HG03045 (cell line): Measurements from ENCODE around the gene ACTR3C.
"Not testable (repeated sequence)": the region's sequence is repeated elsewhere in the genome, so short reads cannot be mapped to it uniquely, and the experiment has no call there.

Experiments
- ATAC-seq: cut with Tn5 transposase; IDR thresholded peaks from one replicate; pipeline ENCODE4 v1.9.1; 2021; ENCODE audit warnings: mild to moderate bottlenecking, moderate library complexity; ENCODE audit not compliant: unreplicated experiment

ACTR3C gene

DNA sequence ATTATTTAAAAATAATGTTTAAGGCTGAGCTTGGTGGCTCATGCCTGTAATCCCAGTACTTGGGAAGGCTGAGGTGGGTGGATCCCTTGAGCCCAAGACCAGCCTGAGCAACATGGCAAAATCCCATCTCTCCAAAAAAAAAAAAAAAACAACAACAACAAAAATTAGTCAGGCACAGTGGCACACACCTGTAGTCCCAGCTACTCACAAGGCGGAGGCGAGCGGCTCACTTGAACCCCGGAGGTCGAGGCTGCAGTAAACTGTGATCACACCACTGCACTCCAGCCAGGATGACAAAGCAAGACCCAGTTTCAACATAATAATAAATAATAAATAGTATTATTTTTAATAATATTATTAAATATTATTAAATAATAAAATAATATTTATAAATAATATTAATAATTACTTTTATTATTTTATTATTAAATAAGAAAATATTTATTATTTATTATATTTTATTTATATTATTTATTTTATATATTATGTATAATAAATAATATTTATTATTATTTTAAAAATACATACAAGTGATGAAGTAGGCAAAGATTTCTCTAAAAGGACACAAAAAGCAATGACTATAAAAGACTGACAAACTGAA lies 8.6 kb downstream of the ACTR3C start:
- ATAC-seq: no peak

DNA sequence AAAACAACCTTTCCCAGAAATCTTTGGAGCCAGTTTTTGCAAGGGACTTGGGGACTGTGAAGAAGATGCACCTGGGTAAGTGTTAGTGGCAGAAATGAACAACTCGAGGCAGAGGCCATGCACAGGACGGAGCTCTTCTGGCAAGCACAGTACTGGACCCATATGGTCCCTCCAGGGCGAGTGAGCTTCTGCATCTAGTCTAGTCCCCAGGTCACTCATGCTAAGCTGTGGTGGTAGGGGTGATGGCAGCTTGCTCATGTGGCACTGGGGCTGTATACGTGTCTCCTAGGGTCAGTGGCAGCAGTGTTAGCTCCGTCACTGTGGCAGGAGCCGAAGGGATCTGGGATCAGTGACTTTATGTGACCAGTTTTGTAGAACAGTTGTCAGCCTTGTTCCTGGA lies 9.5 kb downstream of the ACTR3C start:
- no peak for ATAC-seq

DNA sequence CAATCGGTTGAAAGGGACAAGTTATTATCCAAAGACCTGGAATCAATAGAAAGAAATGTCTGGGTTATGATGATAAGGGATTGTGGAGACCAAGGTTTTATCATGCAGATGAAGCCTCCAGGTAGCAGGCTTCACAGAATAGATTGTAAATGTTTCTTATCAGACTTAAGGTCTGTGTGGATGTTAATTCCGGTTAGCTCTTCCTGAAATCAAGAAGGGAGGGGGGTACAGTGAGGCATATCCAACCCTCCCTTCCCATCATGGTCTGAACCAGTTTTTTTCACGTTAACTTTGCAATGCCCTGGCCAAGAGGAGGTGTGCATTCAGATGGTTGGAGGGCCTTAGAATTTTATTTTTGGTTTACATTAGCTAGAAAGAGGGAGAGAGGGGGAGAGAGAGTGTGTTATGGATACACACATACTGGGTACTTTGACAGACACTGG lies 10.0 kb downstream of the ACTR3C start:
- no peak for ATAC-seq

DNA sequence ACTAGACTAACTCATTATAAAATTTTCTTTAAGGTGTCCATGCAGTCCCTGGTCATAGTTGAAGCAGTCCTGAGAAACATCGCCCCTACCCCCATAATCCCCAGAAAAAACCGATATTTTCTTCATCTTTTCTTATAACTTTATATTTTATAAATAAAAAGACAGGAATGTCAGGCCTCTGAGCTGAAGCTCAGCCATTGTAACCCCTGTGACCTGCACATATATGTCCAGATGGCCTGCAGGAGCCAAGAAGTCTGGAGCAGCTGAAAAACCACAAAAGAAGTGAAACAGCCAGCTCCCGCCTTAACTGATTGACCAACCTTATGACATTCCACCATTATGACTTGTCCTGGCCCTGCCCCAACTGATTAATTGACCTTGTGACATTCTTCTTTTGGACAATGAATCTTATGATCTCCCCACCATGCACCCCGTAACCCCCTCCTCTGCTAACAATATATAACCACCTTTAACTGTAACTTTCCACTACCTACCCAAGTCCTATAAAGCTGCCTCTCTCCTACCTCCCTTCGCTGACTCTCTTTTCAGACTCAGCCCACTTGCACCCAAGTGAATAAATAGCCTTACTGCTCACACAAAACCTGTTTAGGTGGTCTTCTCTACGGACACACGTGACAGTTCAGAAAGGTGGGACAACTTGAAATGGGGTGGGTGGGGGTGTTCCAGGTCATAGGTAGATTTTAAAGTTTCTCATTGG lies 10.5 kb downstream of the ACTR3C start:
- ATAC-seq: not testable (repeated sequence)

DNA sequence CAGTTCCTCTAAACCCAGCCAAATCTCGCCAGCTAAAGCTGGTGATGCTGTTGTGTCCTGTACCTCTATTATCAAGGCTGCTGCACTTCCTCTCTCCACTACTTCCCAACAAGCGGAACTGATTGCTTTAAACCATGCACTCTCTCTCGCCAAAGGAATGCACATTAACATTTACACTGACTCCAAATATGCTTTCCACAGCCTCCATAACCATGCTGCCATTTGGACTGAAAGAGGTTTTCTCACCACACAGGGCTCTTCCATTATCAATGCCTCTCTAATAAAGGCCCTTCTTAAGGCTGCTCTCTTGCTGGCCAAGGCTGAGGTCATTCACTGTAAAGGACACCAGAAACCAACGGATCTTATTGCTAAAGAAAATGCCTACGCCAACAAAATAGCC lies 11.6 kb downstream of the ACTR3C start:
- ATAC-seq: no peak

DNA sequence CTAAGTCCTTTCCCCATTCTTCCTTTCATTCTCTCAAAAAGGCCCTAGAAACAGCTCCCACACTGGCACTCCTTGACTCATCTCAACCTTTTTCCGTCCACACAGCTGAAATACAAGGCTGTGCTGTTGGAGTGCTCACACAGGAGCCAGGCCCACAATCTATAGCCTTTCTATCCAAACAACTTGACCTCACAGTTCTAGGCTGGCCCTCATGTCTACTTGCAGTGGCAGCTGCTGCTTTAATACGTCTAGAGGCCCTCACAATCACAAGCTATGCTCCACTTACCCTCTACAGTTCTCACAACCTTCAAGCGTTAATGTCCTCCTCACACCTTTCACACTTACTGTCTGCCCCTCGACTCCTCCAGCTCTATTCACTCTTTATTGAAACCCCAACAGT lies 12.2 kb downstream of the ACTR3C start:
- ATAC-seq: no peak

DNA sequence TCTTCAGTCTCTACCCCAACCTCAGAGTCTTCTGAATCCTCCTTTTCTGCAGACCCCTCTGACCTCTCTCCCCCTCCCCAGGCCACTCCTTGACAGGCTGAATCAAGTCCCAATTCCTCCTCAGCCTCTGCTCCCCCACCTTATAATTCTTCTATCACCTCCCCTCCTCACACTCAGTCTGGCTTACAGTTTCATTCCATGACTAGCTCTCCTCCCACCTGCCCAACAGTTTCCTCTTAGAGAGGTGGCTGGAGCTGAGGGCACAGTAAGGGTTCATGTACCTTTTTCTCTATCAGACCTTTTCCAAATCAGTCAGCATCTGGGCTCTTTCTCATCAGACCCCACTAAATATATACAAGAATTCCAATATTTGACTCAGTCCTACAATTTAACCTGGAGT lies 14.8 kb downstream of the ACTR3C start:
- no peak for ATAC-seq

DNA sequence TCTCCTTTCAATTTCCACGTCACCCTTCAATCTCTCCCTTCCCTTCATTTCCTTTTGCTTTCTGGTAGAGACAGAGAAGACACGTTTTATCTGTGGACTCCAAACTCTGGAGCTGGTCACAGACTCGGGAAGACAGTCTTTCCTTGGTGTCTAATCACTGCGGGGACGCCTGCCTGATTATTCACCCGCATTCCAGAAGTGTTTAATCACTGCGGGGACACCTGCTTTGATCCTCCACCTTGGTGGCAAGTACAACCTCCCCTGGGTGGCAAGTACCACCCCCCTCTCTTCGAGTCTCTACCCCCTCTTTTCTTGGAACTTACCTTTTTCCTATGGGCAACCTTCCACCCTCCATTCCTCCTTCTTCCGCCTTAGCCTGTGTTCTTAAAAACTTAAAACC lies 15.4 kb downstream of the ACTR3C start:
- ATAC-seq: no peak

DNA sequence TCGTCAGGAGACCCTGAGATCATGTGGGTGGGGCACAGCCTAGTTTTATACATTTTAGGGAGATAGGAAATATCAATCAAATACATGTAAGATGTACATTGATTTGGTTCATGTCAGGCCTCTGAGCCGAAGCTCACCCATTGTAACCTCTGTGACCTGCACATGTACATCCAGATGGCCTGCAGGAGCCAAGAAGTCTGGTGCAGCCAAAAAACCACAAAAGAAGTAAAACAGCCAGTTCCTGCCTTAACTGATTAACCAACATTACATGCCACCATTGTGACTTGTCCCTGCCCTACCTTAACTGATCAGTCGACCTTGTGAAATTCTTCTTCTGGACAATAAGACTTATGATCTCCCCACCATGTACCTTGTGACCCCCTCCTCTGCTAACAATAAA lies 16.2 kb downstream of the ACTR3C start:
- ATAC-seq: no peak

DNA sequence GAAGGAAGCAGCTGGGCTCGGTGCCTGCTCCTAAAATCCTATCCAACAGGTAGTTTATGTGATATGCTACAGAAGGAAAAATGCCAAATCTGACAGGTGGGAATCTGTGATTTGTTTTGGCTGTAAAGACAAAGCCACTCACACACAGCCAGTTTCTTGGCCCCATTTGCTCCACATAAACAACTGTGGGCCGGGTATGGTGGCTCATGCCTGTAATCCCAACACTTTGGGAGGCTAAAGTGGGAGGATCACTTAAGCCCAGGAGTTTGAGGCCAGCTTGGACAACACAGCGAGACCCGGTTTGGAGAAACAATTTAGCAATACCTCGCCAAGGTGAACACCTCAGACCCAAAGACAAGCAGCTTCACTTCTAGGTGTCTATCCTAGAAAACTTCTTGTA lies 17.0 kb downstream of the ACTR3C start:
- not testable (repeated sequence) for ATAC-seq

DNA sequence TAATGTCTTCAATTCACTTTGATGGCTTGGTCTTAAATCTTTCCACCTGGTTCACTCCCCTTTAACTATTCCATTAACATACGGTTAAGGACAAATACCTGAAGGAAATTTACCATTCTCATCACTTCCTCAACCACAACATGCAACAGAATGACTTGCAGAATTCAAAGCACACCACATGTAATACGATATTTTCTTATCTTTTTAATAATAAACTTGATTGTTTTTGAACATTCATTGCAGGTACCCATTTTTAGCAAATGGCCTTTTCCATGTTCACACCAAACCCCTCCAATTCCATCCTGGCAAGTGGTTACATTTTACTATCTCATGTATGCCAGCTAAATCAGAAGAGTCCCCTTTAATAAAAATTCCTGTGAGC lies 17.5 kb downstream of the ACTR3C start:
- ATAC-seq: not testable (repeated sequence)

DNA sequence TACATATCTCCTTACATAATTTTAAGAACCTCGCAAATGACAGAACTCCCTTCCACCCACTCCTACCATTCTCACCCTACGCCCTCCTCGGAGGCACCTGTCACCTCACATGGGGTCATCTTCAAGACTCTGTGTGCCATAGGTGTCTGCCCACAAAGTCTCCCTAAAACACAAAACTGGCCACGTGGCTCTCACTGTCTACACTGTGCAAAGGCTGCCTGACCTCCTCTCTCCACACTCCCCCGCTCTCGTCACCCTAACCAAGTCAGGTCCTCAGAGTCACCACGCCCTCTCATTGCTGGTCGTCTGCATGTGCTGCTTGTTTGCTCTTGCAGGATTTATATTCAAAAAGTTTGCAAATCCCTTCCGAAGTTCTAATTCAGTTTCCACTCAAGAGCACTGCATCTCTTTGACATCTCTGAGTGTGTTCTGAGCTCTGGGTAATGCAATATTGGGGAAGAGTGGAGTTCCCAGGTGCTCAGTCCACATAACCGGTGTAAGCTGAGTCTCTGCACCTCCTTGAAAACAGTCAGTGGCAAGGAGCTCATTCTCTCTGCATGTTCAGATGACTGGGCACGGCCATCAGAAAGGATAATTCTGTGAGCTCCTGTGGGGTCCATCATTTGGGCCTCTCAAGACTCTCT lies 18.0 kb downstream of the ACTR3C start:
- ATAC-seq: not testable (repeated sequence)

DNA sequence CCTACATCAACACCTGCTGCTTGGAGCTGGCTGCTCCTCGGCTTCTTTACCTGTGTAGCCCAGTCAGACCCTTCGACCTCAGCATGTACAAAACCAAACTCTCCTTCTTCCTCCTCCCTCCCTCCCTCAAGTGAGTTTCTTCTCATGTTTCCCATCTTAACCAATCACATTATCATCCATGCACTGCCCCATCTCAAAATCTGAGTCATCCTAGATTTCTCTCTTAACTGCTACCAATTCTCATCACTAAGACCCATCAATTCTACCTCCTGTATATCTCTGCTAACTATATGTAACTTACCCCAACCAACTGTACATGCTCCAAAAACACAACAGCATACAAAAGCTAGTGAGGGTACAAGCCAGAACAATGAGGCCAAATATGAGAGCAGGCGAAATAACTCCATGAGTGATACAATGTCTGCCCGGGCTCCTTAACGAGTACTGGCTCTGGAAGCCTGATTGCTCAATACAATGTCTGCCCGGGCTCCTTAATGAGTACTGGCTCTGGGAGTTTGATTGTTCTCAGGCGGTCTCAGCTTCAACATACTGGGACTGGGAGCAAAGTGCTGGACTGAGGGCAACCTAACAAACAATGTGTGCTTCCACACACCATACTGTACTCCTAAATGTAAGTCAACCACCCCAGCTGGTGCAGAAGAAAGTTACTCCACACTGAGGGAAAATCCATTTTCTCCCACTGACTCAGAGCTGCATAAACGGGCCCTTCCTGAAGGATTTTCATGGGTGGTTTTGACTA lies 18.7 kb downstream of the ACTR3C start:
- ATAC-seq: not testable (repeated sequence)

DNA sequence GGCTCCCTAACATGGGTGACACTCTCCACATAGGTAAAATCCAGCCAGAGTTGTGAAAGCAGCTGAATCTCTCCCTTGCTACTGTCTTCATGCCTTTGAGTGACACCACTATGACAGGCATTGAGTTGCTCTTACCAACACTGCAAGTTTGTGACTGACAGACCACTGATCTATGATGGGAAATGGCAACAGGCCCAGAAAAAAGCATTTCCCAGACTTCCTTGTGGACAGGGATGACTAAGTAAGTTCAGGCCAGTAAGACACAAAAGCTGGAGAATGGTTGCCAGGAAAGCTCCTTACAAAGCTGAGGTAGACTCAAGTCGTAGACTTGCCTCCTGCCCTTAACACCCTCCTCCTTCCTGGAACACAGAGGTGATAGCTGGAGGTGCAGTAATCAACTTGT lies 20.4 kb downstream of the ACTR3C start:
- not testable (repeated sequence) for ATAC-seq

DNA sequence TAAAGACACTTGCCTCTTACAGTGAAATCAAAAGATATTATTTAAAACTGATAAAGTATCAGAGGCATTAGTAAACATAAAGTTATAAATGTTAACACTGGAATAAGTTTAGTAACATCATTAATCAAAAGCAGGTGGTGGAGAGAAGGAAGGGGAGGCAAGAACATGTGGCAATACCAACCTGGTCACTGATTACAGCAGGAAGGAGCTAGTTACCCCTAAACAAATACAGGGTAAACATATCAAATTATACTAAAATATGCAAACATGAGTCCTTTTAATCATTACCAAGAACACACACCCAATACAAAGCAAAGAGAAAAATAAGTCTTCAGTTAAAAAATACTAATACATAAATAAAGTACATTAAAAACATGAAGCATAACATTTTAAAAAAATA lies 25.4 kb downstream of the ACTR3C start:
- ATAC-seq: not testable (repeated sequence)

DNA sequence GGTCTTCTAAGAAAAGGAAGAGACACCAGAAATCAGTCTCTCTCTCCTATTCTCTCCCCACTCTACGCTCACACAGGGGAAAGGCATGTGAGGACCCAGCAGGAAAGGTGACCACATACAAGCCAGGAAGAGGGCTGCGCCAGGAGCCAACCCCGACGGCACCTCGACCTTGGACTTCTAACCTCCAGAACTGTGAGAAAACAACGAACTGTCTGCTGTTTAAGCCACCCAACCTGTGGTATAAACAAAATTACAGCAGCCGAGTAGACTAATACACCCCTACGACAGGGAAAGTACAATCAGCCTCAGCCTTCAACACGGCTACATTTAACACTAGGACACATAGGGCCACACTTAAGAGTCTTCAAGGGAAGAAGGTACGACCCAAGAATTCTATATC lies 26.5 kb downstream of the ACTR3C start:
- not testable (repeated sequence) for ATAC-seq

DNA sequence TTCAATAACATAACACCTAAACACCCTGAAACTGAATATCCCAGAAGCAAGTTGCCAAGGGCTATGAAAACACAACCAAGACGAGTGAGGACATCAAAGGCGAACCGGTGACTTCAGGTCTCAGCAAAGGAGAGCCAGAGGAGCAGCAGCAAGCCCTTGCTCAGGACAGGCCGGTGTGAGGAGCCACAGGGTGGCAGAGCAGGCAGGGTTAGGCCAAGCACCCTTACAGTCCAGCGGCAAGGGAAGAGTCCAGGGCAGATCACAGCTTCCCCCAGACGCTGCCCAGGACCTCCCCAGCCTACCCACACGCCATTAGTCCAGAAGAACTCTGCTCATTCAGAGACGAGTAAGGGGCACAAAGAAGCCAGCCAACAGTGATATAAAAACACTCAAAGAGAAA lies 27.7 kb downstream of the ACTR3C start:
- ATAC-seq: not testable (repeated sequence)

DNA sequence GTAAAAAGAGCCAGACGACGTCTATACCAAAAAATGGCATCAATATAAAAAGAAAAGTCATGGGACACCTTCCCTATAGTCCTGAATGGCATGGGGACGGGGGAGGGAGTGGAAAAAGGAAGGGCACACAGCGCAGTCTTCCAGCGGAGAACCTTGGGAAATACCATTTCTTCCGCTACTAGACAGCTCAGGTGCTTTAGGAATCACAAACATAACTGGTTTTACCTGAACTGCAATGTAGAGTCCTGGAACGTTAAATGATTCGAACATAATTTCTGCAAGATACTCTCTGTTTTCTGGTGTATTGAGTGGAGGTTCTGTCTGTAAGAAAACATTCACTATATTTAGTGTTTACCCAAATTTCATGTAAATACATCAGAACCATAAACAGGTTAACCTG lies 28.3 kb downstream of the ACTR3C start:
- not testable (repeated sequence) for ATAC-seq

DNA sequence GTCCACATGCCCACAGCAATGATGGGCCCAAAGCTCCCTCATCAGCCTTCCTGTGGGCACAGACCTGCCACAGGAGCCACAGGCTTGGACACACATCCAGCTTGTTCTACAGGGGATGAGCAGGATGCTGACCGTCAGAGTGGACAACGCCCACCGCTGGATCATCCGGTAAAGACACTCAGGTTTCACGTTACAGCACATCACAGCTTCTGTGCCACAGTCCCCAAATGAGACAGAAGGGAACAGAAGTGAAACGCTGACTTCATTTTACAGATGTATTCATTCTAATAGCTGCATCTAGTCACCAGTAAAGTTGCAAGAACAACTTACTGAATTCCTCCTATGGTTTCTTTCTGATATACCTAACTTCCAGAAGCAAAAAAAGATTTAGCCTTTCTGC lies 33.0 kb downstream of the ACTR3C start:
- not testable (repeated sequence) for ATAC-seq

DNA sequence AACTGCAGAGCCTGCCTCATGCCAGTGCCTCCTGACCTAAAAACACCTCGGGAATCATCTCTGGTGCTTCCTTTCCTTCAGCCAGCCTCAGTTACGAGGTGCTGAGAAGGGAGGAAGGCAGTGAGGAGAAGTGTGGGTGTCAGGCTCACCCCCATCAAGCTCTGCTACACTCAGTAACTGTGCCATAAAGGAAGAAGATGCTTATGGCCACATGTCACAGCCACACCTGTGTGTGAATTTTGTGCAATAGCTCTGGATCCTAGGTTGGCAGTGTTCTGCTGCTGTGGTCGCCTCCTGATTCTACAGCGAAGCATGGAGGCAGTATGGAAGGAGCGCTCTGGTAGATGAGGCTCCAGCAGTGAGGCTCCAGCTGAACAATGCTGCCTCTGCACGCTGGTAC lies 34.5 kb downstream of the ACTR3C start:
- ATAC-seq: not testable (repeated sequence)

DNA sequence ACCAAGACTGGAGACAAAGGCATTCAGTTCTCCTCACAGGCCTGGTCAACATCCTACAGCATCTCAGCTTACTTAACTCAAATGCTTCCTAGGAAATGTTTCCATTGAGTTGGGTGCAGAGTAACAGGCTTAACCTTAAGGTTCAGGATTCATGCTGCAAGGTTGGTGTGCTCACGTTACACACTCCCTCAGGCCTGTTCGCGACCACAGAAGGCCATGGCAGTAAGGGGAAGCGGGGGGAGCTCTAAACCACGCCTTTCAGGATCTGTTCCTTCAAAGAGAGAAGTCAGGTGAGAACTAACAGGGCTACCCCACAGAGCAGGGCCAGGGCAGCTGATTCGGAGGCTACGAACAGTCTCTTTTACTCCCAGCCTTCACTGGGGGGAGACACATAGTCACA lies 35.5 kb downstream of the ACTR3C start:
- ATAC-seq: not testable (repeated sequence)
